Subcutaneous preadipocyte (primary cell): ENCODE measurements around the gene KERA. TPM values are rescaled to one million over a fixed set of nuclear protein-coding genes. Genes with fewer than 3 reads are reported as not detected.

Source experiments
- total RNA-seq: library from RNA; depleted of rRNA; stranded (reverse); fragments of >200 nt; gene quantifications from 2 replicates; pipeline ENCODE4 v1.2.3, GENCODE V29; 2012

The KERA gene
- not detected in 2 replicates for total RNA-seq

DNA sequence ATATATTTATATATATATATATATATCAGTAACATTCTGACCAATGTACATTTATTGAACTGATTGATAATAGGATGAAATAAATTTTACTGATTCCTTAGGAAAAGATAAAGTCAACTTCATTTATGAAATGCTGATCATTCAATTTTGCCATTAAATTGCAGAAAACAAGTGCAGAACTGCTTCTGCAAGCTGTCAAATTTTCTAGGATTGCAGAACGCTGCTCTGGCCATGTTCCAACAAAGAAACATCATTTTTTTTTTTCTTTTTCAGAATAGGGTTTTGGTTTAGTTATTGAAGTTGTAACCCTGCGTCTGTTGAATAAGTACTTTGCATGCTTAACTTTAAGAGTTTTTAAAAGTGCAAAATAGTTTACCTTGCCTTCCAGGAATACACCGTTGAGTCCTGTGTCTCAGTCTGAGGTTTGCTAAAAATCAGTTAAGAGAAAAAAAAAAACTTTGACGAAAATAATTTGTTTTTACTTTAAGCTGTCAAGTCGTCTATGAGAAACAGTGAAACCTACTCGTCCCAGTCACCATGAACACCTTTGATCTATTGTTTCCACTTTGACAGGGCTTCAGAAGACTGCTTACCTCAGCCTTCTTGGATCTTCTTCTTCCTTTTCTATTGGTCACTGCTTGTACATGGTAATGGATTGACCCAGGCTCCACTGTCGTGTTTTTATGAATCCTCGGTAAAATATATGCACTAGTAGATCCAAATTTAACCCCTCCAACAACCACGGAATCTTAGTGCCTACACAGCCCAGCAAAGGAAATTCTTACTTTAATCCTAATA, at the start of gene KERA:
Gene KERA (minus strand): TSS at position 657 of the 798 bp plus-strand sequence. CDS start 1,743 bp downstream, outside the sequence.

GRCh38 chr12:91004872-91005271, 53.0 kb downstream of the KERA start, which contains the start of gene EPYC:
TSS of gene EPYC (minus strand) at chr12:91004972. CDS start at chr12:91002565, 2,407 bp downstream.

Other genes with a start within 250 kb of the KERA start
- not detected in 2 replicates for gene CCER1, start 102.8 kb downstream of the KERA start, total RNA-seq
- not detected in 2 replicates for gene EPYC, start 53.1 kb downstream of the KERA start, total RNA-seq
- gene LUM, start 53.5 kb upstream of the KERA start, total RNA-seq, result 56.2 and 67.2 TPM in 2 replicates
- 255 and 956 TPM in 2 replicates for gene DCN, start 124.8 kb upstream of the KERA start, total RNA-seq